ENCODE data around the gene MORN4. TPM values are rescaled to one million over a fixed set of nuclear protein-coding genes. Genes with fewer than 3 reads are reported as not detected.
A peak's percentile ranks its signal among the peaks of the same experiment; 100 is the strongest.

The MORN4 gene
- total and polyA plus RNA-seq, 2 of the 13 experiments (the other 11 are each of a cell fraction or from before 2014, with no cell fraction given) = 3.4 to 9.1 TPM

DNA sequence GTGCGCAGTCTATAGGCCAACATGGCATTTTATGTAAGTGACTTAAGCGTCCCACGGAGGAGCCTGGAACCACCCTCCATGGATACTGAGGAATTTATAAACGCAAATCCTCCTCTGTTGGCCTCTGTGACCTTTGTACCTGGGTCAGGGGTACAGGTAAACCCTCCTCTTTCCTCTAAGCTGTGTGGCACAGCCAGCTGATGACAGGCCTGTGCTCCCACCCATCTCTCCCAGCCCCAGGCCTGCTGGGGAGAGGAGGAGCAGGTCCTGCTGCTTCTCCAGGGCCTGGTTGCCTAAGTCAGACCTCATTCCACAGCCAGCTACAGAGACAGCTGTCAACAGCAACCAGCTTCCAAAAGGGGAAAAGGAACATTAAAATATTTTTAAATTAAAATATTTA is 48.7 kb upstream of the MORN4 start (continued):
- TF ChIP-seq, protein P1, sequence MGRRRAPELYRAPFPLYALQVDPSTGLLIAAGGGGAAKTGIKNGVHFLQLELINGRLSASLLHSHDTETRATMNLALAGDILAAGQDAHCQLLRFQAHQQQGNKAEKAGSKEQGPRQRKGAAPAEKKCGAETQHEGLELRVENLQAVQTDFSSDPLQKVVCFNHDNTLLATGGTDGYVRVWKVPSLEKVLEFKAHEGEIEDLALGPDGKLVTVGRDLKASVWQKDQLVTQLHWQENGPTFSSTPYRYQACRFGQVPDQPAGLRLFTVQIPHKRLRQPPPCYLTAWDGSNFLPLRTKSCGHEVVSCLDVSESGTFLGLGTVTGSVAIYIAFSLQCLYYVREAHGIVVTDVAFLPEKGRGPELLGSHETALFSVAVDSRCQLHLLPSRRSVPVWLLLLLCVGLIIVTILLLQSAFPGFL (CRISPR knock-in tag; IDR thresholded peaks at IDR 0.05) = no peak
- TF ChIP-seq ZNF274 (CRISPR knock-in tag; IDR thresholded peaks at IDR 0.05) = no peak
- TF ChIP-seq ATRX (CRISPR knock-in tag; IDR thresholded peaks at IDR 0.05; ENCODE audit: borderline replicate concordance) = no peak
- TF ChIP-seq, protein P2, sequence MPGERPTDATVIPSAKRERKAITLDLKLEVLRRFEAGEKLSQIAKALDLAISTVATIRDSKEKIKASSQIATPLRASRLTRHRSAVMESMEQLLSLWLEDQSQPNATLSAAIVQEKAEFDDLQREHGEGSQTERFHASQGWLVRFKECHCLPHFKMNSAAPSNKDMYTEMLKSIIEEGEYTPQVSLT (CRISPR knock-in tag; IDR thresholded peaks at IDR 0.05; ENCODE audit: borderline replicate concordance, low read depth) = no peak
- TF ChIP-seq SMAD3 (CRISPR knock-in tag; IDR thresholded peaks at IDR 0.05) = no peak
- no peak for TF ChIP-seq NR3C1 (CRISPR knock-in tag; IDR thresholded peaks at IDR 0.05)
- TF ChIP-seq, protein P3, sequence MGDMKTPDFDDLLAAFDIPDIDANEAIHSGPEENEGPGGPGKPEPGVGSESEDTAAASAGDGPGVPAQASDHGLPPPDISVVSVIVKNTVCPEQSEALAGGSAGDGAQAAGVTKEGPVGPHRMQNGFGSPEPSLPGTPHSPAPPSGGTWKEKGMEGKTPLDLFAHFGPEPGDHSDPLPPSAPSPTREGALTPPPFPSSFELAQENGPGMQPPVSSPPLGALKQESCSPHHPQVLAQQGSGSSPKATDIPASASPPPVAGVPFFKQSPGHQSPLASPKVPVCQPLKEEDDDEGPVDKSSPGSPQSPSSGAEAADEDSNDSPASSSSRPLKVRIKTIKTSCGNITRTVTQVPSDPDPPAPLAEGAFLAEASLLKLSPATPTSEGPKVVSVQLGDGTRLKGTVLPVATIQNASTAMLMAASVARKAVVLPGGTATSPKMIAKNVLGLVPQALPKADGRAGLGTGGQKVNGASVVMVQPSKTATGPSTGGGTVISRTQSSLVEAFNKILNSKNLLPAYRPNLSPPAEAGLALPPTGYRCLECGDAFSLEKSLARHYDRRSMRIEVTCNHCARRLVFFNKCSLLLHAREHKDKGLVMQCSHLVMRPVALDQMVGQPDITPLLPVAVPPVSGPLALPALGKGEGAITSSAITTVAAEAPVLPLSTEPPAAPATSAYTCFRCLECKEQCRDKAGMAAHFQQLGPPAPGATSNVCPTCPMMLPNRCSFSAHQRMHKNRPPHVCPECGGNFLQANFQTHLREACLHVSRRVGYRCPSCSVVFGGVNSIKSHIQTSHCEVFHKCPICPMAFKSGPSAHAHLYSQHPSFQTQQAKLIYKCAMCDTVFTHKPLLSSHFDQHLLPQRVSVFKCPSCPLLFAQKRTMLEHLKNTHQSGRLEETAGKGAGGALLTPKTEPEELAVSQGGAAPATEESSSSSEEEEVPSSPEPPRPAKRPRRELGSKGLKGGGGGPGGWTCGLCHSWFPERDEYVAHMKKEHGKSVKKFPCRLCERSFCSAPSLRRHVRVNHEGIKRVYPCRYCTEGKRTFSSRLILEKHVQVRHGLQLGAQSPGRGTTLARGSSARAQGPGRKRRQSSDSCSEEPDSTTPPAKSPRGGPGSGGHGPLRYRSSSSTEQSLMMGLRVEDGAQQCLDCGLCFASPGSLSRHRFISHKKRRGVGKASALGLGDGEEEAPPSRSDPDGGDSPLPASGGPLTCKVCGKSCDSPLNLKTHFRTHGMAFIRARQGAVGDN (CRISPR knock-in tag; IDR thresholded peaks at IDR 0.05) = peak; percentile 39
- TF ChIP-seq ELF1 (CRISPR knock-in tag; IDR thresholded peaks at IDR 0.05) = no peak
- TF ChIP-seq, protein P4, sequence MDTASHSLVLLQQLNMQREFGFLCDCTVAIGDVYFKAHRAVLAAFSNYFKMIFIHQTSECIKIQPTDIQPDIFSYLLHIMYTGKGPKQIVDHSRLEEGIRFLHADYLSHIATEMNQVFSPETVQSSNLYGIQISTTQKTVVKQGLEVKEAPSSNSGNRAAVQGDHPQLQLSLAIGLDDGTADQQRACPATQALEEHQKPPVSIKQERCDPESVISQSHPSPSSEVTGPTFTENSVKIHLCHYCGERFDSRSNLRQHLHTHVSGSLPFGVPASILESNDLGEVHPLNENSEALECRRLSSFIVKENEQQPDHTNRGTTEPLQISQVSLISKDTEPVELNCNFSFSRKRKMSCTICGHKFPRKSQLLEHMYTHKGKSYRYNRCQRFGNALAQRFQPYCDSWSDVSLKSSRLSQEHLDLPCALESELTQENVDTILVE (CRISPR knock-in tag; IDR thresholded peaks at IDR 0.05) = no peak
- 0 out of 2 replicates have a peak, but pooled peaks have one; percentile 31 for TF ChIP-seq GATAD2A (CRISPR knock-in tag; IDR thresholded peaks at IDR 0.05)
- no peak for TF ChIP-seq HMGA1 (CRISPR knock-in tag; conservative IDR thresholded peaks at IDR 0.05)
- no peak for TF ChIP-seq CBX1 (IDR thresholded peaks at IDR 0.05; ENCODE audit: low read depth)
- no peak for TF ChIP-seq MYC (CRISPR knock-in tag; IDR thresholded peaks at IDR 0.05; ENCODE audit: borderline replicate concordance)
- TF ChIP-seq, protein P5, sequence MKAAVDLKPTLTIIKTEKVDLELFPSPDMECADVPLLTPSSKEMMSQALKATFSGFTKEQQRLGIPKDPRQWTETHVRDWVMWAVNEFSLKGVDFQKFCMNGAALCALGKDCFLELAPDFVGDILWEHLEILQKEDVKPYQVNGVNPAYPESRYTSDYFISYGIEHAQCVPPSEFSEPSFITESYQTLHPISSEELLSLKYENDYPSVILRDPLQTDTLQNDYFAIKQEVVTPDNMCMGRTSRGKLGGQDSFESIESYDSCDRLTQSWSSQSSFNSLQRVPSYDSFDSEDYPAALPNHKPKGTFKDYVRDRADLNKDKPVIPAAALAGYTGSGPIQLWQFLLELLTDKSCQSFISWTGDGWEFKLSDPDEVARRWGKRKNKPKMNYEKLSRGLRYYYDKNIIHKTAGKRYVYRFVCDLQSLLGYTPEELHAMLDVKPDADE (CRISPR knock-in tag; IDR thresholded peaks at IDR 0.05) = no peak
- TF ChIP-seq ZNF34 (CRISPR knock-in tag; IDR thresholded peaks at IDR 0.05; ENCODE audit: borderline replicate concordance) = no peak
- TF ChIP-seq, protein P6, sequence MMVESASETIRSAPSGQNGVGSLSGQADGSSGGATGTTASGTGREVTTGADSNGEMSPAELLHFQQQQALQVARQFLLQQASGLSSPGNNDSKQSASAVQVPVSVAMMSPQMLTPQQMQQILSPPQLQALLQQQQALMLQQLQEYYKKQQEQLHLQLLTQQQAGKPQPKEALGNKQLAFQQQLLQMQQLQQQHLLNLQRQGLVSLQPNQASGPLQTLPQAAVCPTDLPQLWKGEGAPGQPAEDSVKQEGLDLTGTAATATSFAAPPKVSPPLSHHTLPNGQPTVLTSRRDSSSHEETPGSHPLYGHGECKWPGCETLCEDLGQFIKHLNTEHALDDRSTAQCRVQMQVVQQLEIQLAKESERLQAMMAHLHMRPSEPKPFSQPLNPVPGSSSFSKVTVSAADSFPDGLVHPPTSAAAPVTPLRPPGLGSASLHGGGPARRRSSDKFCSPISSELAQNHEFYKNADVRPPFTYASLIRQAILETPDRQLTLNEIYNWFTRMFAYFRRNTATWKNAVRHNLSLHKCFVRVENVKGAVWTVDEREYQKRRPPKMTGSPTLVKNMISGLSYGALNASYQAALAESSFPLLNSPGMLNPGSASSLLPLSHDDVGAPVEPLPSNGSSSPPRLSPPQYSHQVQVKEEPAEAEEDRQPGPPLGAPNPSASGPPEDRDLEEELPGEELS (CRISPR knock-in tag; IDR thresholded peaks at IDR 0.05) = 0 out of 2 replicates have a peak, but pooled peaks have one; percentile 7
- TF ChIP-seq ZNF253 (CRISPR knock-in tag; IDR thresholded peaks at IDR 0.05; ENCODE audit: borderline replicate concordance) = no peak
- TF ChIP-seq SRSF1 (optimal IDR thresholded peaks at IDR 0.05; ENCODE audit: low read depth, low read length) = no peak
- TF ChIP-seq, protein P7, sequence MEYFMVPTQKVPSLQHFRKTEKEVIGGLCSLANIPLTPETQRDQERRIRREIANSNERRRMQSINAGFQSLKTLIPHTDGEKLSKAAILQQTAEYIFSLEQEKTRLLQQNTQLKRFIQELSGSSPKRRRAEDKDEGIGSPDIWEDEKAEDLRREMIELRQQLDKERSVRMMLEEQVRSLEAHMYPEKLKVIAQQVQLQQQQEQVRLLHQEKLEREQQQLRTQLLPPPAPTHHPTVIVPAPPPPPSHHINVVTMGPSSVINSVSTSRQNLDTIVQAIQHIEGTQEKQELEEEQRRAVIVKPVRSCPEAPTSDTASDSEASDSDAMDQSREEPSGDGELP (IDR thresholded peaks at IDR 0.05; ENCODE audit: borderline replicate concordance, low read depth) = peak; percentile 77; the same call in 1 of the 2 replicates
- TF ChIP-seq MAF1 (CRISPR knock-in tag; IDR thresholded peaks at IDR 0.05; ENCODE audit: borderline replicate concordance) = no peak

All from HepG2 (cell line).